Anterior cingulate cortex (tissue), 58 donors: ENCODE data around the gene IL17D.

Source experiments
- DNase-seq, 58 donors: peaks; one replicate each; lab custom pipeline; 2025; lab: John Stamatoyannopoulos, UW

IL17D gene

GRCh38 chr13:20686863-20687579, 16.5 kb upstream of the IL17D start:
- DNase-seq, result no peak

GRCh38 chr13:20689291-20689690, 14.2 kb upstream of the IL17D start:
- no peak for DNase-seq

DNA sequence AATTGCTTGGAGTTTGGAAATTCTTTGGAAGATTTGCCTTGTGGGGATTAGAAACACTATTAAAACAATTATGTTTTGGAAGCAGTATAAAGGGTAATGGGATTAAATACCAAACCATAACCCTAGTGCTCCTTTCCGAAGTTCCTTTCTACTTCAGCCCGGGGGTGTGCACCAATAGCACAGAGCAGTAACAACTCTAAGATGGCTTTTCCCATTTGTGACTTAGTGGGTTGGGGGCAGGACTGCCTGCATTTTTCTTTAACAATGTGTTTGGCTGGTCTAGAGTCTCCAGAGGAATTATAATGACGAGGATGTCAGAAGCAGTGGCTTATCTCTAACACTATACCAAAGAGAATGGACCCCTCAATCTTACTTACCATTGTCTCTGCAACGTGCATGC, 11.9 kb upstream of the IL17D start:
- DNase-seq, result no peak

GRCh38 chr13:20696073-20696472, 7.4 kb upstream of the IL17D start:
- no peak for DNase-seq

GRCh38 chr13:20699715-20700114, 3.8 kb upstream of the IL17D start:
- DNase-seq, result no peak

DNA sequence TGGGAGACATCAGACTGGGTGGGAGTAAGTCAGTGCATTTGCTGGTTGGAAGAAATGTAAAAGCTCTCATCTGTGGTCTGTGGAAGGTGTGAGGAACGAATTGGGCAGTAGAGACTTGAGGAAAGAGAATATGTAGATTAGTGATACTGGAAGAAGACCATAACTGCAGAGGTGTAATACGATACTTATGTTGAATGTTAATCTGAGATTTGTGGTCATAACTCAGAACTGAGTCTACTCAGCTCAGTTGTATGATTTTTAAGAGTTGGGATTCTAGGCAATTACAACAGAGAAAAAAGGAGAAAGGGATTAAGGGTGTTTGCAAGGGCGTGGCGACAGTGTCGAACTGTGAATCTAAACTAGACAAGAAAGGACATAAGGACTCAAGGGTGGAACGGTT, 3.2 kb upstream of the IL17D start:
- DNase-seq, result no peak

- DNase-seq, result no peak
Observed at GRCh38 chr13:20701461-20701860, 2.0 kb upstream of the IL17D start.

GRCh38 chr13:20702530-20702914, 977 bp upstream of the IL17D start:
- DNase-seq, result peak in 1 of 58 donors; percentile 29

DNA sequence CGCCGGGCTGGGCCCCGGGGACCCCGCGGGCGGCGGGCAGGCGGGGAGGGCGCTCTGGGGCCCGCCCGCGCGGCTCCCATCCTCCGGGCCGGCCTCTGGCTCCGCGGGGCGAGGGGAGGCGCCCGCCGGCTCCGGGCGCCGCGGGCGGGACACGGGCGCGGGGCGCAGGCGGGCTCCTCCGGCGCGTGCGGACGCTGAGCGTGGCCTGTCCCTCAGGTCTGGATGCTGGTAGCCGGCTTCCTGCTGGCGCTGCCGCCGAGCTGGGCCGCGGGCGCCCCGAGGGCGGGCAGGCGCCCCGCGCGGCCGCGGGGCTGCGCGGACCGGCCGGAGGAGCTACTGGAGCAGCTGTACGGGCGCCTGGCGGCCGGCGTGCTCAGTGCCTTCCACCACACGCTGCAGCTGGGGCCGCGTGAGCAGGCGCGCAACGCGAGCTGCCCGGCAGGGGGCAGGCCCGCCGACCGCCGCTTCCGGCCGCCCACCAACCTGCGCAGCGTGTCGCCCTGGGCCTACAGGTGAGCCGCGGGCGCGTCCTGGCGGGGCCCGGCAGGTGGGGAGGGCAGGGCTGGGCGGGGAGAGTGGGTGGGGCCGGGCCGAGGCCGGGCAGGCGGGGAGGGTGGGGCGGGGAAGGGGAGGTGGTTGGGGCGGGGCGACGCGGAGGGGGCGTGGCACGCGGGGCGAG, 420 bp downstream of the IL17D start:
- peak in 51 of 58 donors; percentile 1 to 83 (median 60) for DNase-seq

DNA sequence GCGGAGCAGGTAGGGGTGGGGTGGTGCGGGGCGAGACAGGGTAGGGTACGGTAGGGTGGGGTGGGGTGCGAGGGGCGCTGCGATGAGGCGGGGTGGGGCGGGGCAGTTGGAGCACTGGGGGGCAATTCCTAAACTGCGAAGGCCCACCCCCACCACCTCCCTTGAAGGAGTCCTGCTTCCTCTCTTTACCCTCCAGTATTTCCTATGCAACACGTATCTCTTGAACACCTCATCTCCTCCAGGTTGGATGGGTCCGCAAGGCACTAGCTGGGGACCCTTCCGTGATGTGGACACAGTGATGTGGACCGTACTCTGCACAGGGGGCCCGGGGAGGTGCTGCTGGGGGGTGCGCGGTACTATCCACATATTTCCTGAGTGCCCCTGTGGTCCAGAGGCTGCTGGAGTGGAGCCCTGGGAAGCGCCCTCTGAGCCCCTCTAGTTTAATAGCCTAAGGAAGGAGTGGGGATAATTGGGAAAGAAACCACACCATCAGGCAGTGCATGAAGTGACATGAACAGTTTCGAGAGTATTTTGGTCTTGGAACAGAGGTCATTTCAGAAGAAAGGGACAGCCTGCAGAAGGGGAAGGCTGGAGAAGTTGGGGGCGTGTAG, 1.1 kb downstream of the IL17D start:
- DNase-seq, result peak in 1 of 58 donors; percentile 45

- no peak for DNase-seq
Observed at GRCh38 chr13:20706661-20707060, 3.2 kb downstream of the IL17D start.

GRCh38 chr13:20708216-20708615, 4.7 kb downstream of the IL17D start:
- DNase-seq, result no peak

- no peak for DNase-seq
Observed at GRCh38 chr13:20709369-20709768, 5.9 kb downstream of the IL17D start.

GRCh38 chr13:20709782-20710181, 6.3 kb downstream of the IL17D start:
- DNase-seq, result no peak

GRCh38 chr13:20711301-20712044, 8.0 kb downstream of the IL17D start:
- DNase-seq, result no peak

DNA sequence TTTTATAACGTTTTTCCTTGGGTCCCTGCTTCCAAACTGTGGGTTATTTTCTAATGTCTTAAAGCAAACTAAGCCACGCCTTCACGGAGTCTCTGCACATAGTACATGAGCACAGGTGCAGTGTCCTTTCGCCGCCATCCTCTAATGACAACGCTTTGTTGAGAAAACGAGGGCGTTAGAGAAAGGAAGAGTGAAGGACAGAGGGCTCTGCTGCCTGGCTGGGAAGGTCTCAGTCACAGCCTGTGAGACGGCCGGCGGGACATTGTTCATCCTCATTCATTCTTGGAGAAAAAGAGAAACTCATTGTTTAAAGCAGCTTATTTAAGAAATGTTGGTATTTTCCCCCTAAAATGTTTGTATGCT, 9.5 kb downstream of the IL17D start:
- DNase-seq, result no peak

DNA sequence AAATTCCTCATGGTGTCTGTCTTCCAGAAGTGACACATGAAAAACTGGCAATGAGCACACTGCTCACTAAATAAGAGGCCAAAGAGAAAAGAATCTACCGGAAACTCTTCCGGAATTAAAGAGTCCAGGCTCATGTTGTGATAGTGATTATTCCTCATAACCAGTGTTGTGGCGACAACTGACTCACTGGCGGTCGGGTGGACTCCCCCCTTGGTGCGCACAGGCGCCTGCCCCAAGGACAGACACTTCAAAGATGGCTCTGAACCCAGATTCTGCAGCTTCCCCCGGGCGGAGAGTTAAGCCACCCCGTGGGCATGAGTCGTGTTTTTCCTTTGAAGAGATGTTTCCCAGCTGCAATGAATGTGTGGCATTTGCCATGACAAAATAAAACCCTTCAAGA, 10.3 kb downstream of the IL17D start:
- DNase-seq, result peak in 18 of 58 donors; percentile 14 to 61 (median 28)

DNA sequence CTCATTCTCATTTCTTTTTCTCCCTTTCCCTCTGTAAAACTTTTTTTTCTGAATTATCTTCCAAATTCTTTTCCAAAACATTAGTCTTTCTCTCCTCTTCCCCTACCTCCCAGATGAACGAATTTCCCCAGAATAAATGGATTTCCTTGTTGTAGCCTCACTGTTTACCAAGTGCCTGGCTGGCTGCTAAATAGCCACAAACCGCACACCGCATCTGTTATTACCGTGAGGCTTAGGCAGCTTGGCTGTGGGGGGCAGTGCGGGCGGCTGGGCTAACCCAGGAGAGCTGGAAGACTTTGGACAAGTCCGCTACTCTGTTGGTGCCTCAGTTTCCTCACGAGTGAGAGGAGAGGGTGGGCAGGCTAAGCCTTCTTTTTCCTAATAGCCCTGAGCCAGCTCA, 10.7 kb downstream of the IL17D start:
- DNase-seq, result peak in 1 of 58 donors; percentile 70

GRCh38 chr13:20714563-20715329, 11.2 kb downstream of the IL17D start:
- peak in 3 of 58 donors; percentile 25 to 70 (median 35) for DNase-seq

GRCh38 chr13:20715330-20715712, 11.8 kb downstream of the IL17D start:
- no peak for DNase-seq
